HK-2 (cell line): Measurements from ENCODE around the gene PKP4.

Experiments
- DNase-seq: peaks from one replicate; pipeline ENCODE4 v3.0.0-alpha.2; 2018; ENCODE audit not compliant: unreplicated experiment

The PKP4 gene

GRCh38 chr2:158600155-158600802, 143.5 kb downstream of the PKP4 start:
- DNase-seq, result no peak

- no peak for DNase-seq
These were observed 145.3 kb downstream of the PKP4 start for GRCh38 chr2:158602027-158602426.

- no peak for DNase-seq
These were observed 146.5 kb downstream of the PKP4 start for GRCh38 chr2:158603205-158603604.

GRCh38 chr2:158603986-158604385, 147.2 kb downstream of the PKP4 start:
- DNase-seq, result no peak

DNA sequence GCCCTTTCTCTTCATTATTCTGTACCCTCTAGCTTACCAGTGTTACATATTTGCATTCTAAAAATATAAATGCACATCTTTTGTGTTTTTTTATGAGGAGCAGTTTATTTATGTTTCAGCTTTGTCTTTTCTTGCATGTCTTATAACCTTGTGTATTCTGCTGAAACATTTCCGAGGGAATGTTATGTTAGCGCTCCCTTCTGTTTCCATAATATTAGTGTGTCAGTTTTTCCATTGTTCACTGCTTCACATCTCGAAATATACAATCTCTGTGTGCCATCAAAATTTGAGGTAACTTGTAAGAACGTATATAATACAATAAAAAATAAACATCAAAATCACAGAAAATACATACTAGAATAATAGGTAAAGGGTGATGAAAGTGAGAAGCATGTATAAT, 153.3 kb downstream of the PKP4 start:
- DNase-seq, result no peak

GRCh38 chr2:158616480-158617000, 159.8 kb downstream of the PKP4 start:
- no peak for DNase-seq

- no peak for DNase-seq
These were observed 162.2 kb downstream of the PKP4 start for GRCh38 chr2:158618891-158619490.

DNA sequence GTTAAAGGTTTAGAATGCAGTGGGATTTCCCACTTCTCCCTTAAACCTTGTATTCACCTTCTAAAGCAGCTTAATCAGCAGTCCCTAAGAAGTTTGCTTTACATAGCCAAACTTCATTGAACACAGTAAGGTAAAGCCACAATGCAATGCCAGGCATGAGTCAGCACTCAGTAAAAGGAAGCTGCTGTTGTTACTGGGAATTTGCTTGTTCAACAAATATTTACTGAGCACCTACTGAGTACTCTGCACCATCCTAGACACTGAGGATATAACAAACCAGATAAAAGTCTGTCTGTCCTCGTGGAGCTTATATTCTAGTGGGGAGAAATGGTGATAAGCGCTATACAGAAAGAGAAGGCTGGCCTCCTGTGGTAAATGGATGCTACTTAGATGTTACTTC, 162.7 kb downstream of the PKP4 start:
- DNase-seq, result no peak

DNA sequence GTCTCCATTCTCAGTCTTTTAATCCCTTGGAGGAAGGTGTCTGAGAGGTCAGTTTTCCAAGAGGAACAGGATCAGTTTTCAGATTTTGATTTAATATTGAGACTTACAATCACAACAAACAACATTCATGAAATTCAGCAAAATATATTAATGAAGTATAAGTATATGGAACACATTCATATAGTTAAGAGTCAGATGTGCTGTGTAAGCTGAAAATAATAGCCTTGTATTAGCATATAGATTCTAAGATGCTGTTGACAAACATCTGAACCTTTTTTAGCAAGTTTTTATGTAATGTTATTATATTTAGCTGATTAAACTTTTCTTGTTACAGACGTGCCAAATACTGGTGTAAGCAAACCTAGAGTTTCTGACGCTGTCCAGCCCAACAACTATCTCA, 163.9 kb downstream of the PKP4 start:
- no peak for DNase-seq

DNA sequence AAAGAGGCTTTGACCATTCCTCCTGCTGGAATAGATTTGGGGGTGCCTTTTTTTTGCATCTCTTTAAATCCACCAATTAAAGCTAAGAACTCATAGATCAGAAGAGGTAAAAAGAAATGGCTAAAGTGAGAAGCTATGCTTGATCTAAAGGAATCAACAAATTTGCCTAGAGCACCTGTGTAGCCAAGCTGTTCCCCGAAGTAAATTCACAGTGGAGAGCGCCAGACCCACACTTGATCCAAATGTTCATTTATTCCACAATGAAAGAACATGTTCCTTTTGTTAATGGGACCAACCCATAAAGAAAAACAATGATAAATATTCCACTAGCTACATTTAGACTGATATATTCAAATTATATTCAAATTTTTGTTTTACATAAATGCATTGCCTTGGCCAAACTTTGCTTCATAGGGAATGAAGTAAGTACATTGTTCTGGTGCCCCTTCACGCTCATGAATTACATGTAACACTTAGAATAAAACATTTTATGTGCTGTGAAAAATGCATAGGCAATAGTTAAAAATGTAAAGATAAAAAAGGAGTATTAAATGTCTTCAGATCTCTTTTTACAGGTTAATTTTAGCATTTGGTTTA, 167.4 kb downstream of the PKP4 start:
- no peak for DNase-seq

- no peak for DNase-seq
These were observed 168.2 kb downstream of the PKP4 start for GRCh38 chr2:158624961-158625360.

DNA sequence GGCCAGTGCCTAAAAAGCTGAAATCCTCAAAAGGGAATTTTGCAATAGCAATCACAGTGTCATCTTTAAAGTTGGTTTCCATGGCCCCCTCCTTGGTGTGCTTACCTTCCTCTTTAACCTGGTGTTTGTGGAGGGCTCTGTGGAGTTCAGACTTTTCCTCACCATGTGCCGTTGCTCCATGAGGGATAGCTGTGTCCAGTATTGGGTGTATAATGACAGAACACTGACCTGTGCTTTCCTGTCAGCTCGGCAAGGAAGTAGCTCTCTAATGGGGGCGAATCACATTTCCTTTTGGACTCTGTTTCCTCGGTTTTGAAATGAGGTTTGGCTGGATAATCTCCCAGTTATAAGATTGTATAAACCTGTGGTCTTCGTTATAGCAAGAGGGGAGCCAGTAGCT, 172.4 kb downstream of the PKP4 start:
- no peak for DNase-seq

DNA sequence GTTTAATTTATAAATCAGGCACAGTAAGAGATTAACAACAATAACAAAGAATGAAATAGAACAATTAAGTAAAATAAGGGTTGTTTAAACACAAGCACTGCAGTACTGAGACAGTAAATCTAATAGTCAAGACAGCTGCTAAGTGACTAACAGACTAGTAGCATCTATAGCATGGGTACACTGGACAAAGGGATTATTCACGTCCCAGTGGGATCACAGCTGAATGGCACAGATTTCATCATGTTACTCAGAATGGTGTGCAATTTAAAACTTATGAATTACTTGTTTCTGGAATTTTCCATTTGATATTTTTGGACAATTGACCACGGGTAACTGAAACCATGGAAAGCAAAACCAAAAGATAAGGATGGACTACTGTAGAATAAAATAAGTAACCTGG, 176.5 kb downstream of the PKP4 start:
- no peak for DNase-seq

DNA sequence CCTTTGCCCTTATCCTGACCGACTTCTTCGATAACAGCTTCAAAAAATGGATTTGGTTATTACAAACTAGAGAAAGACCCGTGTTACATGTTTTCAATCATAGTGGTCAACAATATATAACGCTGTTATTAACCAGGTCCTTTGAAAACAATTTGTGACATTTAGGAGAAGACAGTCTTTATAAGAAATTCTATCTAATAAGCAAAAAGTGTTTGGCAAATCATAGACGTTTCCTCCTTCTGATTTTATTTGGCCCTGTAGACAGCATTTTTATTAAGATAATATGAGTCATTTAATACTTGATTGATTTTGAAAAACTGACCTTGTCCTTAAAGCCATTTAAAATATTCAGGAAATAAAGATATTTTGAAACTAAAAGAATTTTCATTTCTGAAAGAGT, 177.9 kb downstream of the PKP4 start:
- no peak for DNase-seq

DNA sequence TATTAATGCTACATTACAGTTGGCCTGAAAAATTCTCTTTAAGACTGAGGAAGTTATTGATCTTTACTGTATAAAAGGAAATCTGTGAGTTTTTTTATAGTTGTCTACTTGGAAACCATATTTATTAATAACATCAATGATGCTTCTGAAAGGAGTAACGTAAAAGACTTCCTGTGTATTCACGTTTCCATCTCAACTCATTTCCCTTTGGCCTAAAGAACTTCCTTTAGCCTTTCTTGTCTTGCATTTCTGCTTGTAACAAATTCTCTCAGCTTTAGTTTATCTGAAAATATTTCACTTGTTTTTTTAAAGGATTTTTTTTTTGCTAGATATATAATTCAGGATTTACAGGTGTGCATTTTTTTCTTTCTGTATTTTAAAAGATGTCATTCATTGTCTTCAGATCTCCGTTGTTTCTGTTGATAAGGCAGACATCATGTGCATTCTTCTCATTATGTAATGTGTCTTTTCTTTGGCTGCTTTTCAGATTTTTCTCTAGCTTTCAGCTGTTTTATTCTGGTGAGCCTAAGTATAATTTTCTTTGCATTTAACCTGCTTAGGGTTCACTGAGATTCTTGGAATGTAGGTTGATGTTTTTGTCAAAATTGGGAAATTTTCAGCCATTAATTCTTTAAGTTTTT, 179.3 kb downstream of the PKP4 start:
- no peak for DNase-seq

DNA sequence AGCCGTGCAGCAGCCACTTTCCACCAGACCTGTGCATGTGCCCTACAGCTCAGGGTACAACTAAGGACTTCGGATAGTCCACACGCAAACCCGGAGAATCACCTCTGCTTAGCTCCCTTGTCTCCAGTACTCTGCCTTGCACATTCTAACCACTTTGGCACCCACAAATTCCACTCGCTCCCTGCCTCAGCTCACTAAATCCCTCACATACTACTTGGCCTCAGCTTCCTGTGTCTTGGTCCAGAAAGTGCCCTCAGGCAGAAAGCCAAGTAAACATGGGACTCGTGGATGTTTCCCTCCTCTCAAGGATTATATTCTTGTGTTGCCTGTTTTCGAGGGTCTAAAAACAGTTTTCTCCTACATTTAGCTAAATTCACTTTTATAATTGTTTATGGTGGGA, 180.6 kb downstream of the PKP4 start:
- no peak for DNase-seq

DNA sequence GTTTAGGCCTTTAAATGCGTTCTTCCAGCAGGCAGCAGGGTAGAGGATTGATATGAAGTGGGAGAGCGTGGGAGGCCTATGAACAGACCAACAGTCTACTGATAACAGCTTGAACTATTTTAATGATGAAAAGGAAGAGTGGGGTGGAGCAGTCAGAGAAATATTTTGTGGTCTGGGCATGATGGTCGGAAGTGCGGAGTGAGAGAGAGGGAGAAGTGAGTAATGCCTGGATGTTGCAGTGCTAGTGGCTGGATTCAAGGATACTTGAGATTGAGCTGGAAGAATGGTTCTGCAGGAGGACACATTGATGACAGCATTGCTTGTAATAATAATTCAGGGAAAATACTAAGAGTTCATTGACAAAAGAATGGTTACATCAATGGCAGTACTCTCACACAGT, 187.4 kb downstream of the PKP4 start:
- DNase-seq, result peak; percentile 32

DNA sequence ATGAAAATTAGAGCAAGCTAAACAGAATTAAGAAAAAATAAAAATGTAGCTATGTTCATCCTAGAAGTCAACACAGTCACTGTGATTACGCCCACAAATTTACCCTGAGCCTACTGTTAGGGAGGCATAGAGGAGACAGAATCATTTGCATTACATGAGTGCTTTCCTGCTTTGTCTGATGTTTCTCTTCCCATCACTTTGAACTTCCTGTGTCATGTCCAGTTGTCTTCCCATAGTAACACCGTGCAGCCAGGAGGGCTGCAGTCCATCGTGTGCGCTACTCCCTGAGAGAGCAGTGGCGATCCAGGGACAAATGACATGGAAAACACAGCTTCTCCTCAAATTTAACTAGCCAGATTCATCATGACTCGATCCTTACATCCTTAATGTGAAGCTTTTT, 188.5 kb downstream of the PKP4 start:
- no peak for DNase-seq

DNA sequence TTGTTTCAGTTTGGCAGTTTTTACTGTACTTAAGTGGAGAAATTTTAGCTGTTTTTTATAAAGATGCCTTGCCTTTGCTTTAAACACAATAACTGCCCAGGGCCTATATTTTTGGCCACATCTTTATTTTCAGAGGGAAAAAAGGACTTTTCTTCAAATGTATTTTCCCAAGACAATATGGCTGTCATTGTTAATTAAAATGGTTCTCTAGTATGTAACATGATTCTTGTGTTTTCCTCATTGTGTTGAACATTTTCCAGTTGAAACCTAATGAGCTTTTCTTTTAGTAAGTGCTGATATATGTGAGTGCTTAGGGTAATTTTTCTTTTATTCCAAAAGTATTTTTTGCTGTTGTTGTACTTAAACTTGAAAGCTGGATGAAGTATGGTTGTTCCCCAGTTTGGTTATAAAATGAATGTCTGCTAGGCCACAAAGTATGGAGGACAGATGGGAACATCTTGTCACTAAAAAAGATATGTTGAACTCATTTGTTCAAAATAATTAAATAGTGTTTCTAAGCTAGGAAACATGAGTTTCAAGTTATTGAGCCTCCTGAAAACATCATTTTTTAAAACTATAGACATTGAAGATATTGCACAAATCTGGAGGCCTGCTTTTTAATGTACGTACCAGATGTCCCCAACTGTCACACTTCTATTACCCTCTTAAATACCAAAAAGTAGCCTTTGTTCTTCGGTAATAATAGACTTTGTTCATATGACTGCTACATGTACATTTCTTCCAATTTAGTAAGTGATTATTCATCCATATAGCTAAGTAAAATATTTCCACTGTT, 190.9 kb downstream of the PKP4 start:
- no peak for DNase-seq

GRCh38 chr2:158649846-158650245, 193.1 kb downstream of the PKP4 start:
- DNase-seq, result no peak

- no peak for DNase-seq
These were observed 194.1 kb downstream of the PKP4 start for GRCh38 chr2:158650646-158651357.
